Measurements from ENCODE around the gene ADK.
"Not testable (repeated sequence)": the region's sequence is repeated elsewhere in the genome, so short reads cannot be mapped to it uniquely, and the experiment has no call there.

Gene ADK

GRCh38 chr10:74194545-74194944 lies 43.5 kb downstream of the ADK start:
- Histone ChIP-seq H3K36me3 (ENCODE audit: control insufficient read depth, insufficient read depth, low read length) (no peaks in the 10 kb centered on the region), H3K27ac (ENCODE audit: low read depth, low read length) (no peak overlapping the region), H3K4me1 (ENCODE audit: control insufficient read depth, insufficient read depth, low read length) (peaks cover 3% of the 10 kb centered on the region), H3K9ac (ENCODE audit: low read length) (no peak overlapping the region), H3K27me3 (ENCODE audit: control insufficient read depth, insufficient read depth, low read length) (no peaks in the 10 kb centered on the region), H3K4me3 (ENCODE audit: low read length) (no peak overlapping the region)

GRCh38 chr10:74194999-74195398 lies 44.0 kb downstream of the ADK start:
- no peaks in the 10 kb centered on the region for H3K36me3 ChIP-seq (ENCODE audit: control insufficient read depth, insufficient read depth, low read length)
- peaks cover 3% of the 10 kb centered on the region for H3K4me1 ChIP-seq (ENCODE audit: control insufficient read depth, insufficient read depth, low read length)
- H3K4me3 ChIP-seq (ENCODE audit: low read length), result no peak overlapping the region
- H3K9ac ChIP-seq (ENCODE audit: low read length), result no peak overlapping the region
- no peaks in the 10 kb centered on the region for H3K27me3 ChIP-seq (ENCODE audit: control insufficient read depth, insufficient read depth, low read length)
- no peak overlapping the region for H3K27ac ChIP-seq (ENCODE audit: low read depth, low read length)

GRCh38 chr10:74199315-74199714 lies 48.3 kb downstream of the ADK start:
- Histone ChIP-seq H3K4me1 (ENCODE audit: control insufficient read depth, insufficient read depth, low read length) (no peaks in the 10 kb centered on the region), H3K27ac (ENCODE audit: low read depth, low read length) (no peak overlapping the region), H3K36me3 (ENCODE audit: control insufficient read depth, insufficient read depth, low read length) (no peaks in the 10 kb centered on the region), H3K4me3 (ENCODE audit: low read length) (no peak overlapping the region), H3K9ac (ENCODE audit: low read length) (no peak overlapping the region), H3K27me3 (ENCODE audit: control insufficient read depth, insufficient read depth, low read length) (no peaks in the 10 kb centered on the region)

- no peak overlapping the region for H3K9ac ChIP-seq (ENCODE audit: low read length)
- no peaks in the 10 kb centered on the region for H3K36me3 ChIP-seq (ENCODE audit: control insufficient read depth, insufficient read depth, low read length)
- no peak overlapping the region for H3K27ac ChIP-seq (ENCODE audit: low read depth, low read length)
- no peaks in the 10 kb centered on the region for H3K4me1 ChIP-seq (ENCODE audit: control insufficient read depth, insufficient read depth, low read length)
- no peak overlapping the region for H3K4me3 ChIP-seq (ENCODE audit: low read length)
- no peaks in the 10 kb centered on the region for H3K27me3 ChIP-seq (ENCODE audit: control insufficient read depth, insufficient read depth, low read length)
Observed at GRCh38 chr10:74202356-74202755, 51.3 kb downstream of the ADK start.

GRCh38 chr10:74206746-74207145 lies 55.7 kb downstream of the ADK start:
- Histone ChIP-seq H3K36me3 (ENCODE audit: control insufficient read depth, insufficient read depth, low read length) (no peaks in the 10 kb centered on the region), H3K9ac (ENCODE audit: low read length) (no peak overlapping the region), H3K4me1 (ENCODE audit: control insufficient read depth, insufficient read depth, low read length) (no peaks in the 10 kb centered on the region), H3K27ac (ENCODE audit: low read depth, low read length) (no peak overlapping the region), H3K4me3 (ENCODE audit: low read length) (no peak overlapping the region), H3K27me3 (ENCODE audit: control insufficient read depth, insufficient read depth, low read length) (no peaks in the 10 kb centered on the region)

GRCh38 chr10:74207691-74208480 lies 56.9 kb downstream of the ADK start:
- Histone ChIP-seq H3K4me3 (ENCODE audit: low read length) (no peak overlapping the region), H3K9ac (ENCODE audit: low read length) (no peak overlapping the region), H3K27me3 (ENCODE audit: control insufficient read depth, insufficient read depth, low read length) (no peaks in the 10 kb centered on the region), H3K4me1 (ENCODE audit: control insufficient read depth, insufficient read depth, low read length) (no peaks in the 10 kb centered on the region), H3K27ac (ENCODE audit: low read depth, low read length) (no peak overlapping the region), H3K36me3 (ENCODE audit: control insufficient read depth, insufficient read depth, low read length) (no peaks in the 10 kb centered on the region)

GRCh38 chr10:74208997-74209396 lies 58.0 kb downstream of the ADK start:
- Histone ChIP-seq H3K36me3 (ENCODE audit: control insufficient read depth, insufficient read depth, low read length) (no peaks in the 10 kb centered on the region), H3K4me1 (ENCODE audit: control insufficient read depth, insufficient read depth, low read length) (no peaks in the 10 kb centered on the region), H3K4me3 (ENCODE audit: low read length) (no peak overlapping the region), H3K27me3 (ENCODE audit: control insufficient read depth, insufficient read depth, low read length) (no peaks in the 10 kb centered on the region), H3K9ac (ENCODE audit: low read length) (no peak overlapping the region), H3K27ac (ENCODE audit: low read depth, low read length) (no peak overlapping the region)

- H3K4me3 ChIP-seq (ENCODE audit: low read length), result no peak overlapping the region
- no peaks in the 10 kb centered on the region for H3K36me3 ChIP-seq (ENCODE audit: control insufficient read depth, insufficient read depth, low read length)
- H3K27me3 ChIP-seq (ENCODE audit: control insufficient read depth, insufficient read depth, low read length), result no peaks in the 10 kb centered on the region
- no peak overlapping the region for H3K9ac ChIP-seq (ENCODE audit: low read length)
- H3K27ac ChIP-seq (ENCODE audit: low read depth, low read length), result no peak overlapping the region
- no peaks in the 10 kb centered on the region for H3K4me1 ChIP-seq (ENCODE audit: control insufficient read depth, insufficient read depth, low read length)
Observed at GRCh38 chr10:74213019-74213418, 62.0 kb downstream of the ADK start.

GRCh38 chr10:74213571-74214162 lies 62.6 kb downstream of the ADK start:
- Histone ChIP-seq H3K27me3 (ENCODE audit: control insufficient read depth, insufficient read depth, low read length) (no peaks in the 10 kb centered on the region), H3K4me1 (ENCODE audit: control insufficient read depth, insufficient read depth, low read length) (no peaks in the 10 kb centered on the region), H3K9ac (ENCODE audit: low read length) (no peak overlapping the region), H3K4me3 (ENCODE audit: low read length) (no peak overlapping the region), H3K27ac (ENCODE audit: low read depth, low read length) (no peak overlapping the region), H3K36me3 (ENCODE audit: control insufficient read depth, insufficient read depth, low read length) (no peaks in the 10 kb centered on the region)

GRCh38 chr10:74217110-74217509 lies 66.1 kb downstream of the ADK start:
- not testable (repeated sequence) for H3K4me1 ChIP-seq (ENCODE audit: control insufficient read depth, insufficient read depth, low read length); H3K9ac ChIP-seq (ENCODE audit: low read length); H3K27me3 ChIP-seq (ENCODE audit: control insufficient read depth, insufficient read depth, low read length); H3K4me3 ChIP-seq (ENCODE audit: low read length); H3K27ac ChIP-seq (ENCODE audit: low read depth, low read length); H3K36me3 ChIP-seq (ENCODE audit: control insufficient read depth, insufficient read depth, low read length)

GRCh38 chr10:74222467-74222866 lies 71.4 kb downstream of the ADK start:
- not testable (repeated sequence) for H3K27me3 ChIP-seq (ENCODE audit: control insufficient read depth, insufficient read depth, low read length); H3K9ac ChIP-seq (ENCODE audit: low read length); H3K27ac ChIP-seq (ENCODE audit: low read depth, low read length); H3K36me3 ChIP-seq (ENCODE audit: control insufficient read depth, insufficient read depth, low read length); H3K4me1 ChIP-seq (ENCODE audit: control insufficient read depth, insufficient read depth, low read length); H3K4me3 ChIP-seq (ENCODE audit: low read length)

- Histone ChIP-seq H3K36me3 (ENCODE audit: control insufficient read depth, insufficient read depth, low read length) (no peaks in the 10 kb centered on the region), H3K4me3 (ENCODE audit: low read length) (no peak overlapping the region), H3K27ac (ENCODE audit: low read depth, low read length) (no peak overlapping the region), H3K27me3 (ENCODE audit: control insufficient read depth, insufficient read depth, low read length) (no peaks in the 10 kb centered on the region), H3K9ac (ENCODE audit: low read length) (no peak overlapping the region), H3K4me1 (ENCODE audit: control insufficient read depth, insufficient read depth, low read length) (no peaks in the 10 kb centered on the region)
Observed at GRCh38 chr10:74223755-74224529, 72.9 kb downstream of the ADK start.

Data from rectal smooth muscle tissue (tissue), 1 donor.